GM18951 (cell line): ENCODE results near the gene HS6ST2.

ENCODE experiments used
- POLR2A ChIP-seq: IDR thresholded peaks from 4 replicates; pipeline ENCODE4 v1.6.1; 2011; ENCODE audit warnings: mild to moderate bottlenecking; ENCODE audit not compliant: insufficient read length, insufficient read depth; ENCODE audit errors: extremely low read depth
- in situ Hi-C: fragments of 300-500 bp; cut with MboI; formaldehyde crosslinking; loops from one replicate; pipeline ENCODE4 v1.12.0; 2022; ENCODE audit warnings: low sequenced_read_pairs, mixed read lengths, inconsistent platforms; ENCODE audit not compliant: unreplicated experiment

The HS6ST2 gene

DNA sequence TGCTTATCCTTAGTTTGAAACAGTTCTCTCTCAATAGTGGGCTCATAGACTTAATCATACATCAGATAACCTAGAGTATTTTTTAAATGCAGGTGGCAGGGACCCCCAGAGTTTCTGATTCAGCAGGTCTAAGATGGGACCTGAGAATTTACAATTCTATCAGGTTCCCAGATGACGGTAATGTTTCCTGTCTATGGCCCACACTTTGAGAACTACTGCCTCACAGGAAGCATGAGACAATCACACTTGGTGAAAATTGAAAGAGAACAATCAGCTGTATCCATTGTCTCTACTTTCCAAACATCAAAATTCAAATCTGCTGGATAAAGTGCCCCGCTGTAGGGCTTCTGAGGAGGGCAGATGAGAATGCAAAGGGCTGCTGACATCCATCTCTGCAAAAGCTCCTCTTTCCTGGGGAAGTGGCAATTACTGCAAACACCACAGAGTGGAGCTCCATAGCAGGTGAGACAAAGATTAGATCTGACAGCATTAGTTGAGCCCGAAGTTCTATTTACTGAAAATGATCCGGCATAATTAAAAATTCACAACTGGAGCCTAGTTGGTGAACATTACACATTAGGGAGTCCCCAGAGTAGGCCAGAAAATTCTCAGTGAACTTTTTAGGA lies 281.8 kb downstream of the HS6ST2 start:
- no peak for TF ChIP-seq POLR2A
- in situ Hi-C loops, result no loop called here

DNA sequence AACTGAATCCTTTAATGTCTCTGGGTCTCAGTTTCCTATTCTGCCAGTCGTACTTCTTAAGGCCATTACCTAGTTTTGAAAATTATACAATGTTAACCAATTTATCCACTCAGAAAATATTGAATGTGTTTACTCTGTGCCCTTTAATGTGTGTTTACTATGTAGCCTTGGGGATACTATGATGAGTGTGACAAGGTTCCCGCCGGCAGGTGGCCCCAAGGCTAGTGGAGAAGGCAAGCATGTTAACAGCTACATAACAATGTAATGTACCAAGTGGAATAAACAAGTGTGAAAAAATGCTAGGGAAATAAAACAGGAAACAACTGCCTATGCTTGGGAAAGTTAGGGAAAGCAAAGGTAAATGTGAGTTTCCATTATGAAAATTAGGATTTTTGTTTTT lies 282.3 kb downstream of the HS6ST2 start:
- no peak for TF ChIP-seq POLR2A
- in situ Hi-C loops, result no loop called here

DNA sequence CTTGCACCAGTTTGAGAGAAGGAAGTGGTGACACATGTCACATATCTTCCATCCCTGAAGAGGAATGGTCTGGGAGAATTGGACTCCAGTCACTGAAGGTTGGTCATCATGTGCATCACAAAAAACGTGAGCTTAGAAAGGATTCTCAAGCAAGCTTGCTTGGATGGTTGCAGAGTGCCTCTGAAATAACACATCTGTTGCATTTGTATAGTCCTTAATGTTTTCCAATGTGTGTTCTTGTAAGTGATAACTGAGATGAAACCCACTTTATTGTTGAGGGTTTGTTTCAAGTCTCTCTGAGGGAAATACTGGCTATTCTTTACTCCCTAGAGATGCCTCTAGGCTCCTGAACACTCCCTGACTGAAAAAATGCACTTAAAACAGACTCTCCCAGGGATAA lies 285.1 kb downstream of the HS6ST2 start:
- in situ Hi-C loops, result no loop called here
- no peak for TF ChIP-seq POLR2A

DNA sequence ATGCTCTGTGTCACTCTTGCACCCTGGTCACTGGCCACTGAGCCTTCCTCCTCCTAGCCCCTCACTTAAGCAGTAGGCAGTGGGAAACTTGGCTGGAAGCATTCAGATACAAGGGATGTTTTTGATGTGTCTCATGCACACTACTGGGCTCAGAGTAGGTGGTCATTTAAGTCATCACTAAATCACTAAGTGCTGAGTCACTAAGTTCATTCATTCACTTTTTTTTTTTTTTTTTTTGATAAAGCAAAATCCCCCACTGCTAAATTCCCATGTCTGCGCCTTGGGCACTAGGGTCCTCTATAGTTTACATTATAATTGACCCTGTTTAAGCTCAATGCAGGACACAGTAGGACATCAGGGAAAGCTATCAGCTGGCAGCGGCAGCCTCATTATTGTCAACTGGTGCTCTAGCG lies 287.2 kb downstream of the HS6ST2 start:
- no peak for TF ChIP-seq POLR2A
- in situ Hi-C loops, result no loop called here

DNA sequence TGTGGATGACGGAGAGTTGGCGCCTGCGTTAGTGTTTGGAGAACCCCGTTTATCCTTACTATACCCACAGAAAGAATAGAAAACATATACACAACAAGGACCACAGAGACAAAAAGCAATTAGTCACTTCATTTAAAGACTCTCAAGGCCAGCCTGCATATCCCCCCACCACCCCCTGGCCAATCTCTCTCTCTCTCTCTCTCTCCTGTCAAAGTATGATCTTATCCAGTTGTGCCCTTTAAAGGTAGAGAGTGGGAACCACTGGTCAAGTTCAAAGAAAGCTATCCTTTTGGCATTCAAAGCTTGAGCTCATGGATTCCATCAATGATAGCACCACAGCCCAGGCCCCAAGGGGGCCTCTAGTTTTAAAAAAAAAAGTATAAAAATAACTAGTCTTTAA lies 289.3 kb downstream of the HS6ST2 start:
- in situ Hi-C loops, result no loop called here
- no peak for TF ChIP-seq POLR2A

DNA sequence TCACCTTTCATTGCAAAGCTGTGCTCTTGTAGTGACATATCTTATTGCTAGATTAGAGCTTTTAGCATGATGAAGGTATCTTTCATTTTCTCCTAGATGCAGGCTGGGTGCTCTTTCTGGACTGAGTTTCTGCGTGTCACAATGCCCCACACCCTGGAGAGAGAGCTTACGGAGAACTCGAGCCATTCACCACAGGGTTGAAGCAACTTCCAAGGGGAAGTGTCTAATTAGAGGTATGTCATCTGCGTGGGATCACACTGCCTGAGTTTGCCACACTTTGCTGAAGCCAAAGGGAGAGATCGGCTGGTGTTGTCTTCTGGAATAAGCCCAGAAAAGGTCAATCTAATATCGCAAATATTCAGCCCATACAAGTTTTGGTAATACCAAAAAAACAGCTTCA lies 290.3 kb downstream of the HS6ST2 start:
- no peak for TF ChIP-seq POLR2A
- in situ Hi-C loops, result no loop called here

DNA sequence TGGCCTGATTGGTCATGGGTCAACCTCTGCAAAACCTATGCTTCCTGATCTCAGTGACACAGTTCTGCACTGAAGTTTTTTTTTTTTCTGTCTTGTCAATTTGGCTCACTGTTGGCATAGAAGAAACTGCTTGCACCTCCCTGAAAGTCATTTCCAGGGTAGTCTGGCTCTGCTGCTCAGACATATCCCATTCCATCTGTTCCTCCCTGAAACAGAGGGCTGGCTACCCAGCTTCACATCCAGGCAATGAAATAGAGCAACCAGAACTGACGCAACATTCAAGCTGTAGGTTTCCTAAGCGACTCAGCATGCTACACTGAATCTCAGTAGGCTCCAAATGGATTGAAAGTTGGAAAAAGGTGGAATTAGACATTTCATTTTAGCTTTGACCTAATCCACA lies 292.8 kb downstream of the HS6ST2 start:
- TF ChIP-seq POLR2A, result no peak
- in situ Hi-C loops, result no loop called here

DNA sequence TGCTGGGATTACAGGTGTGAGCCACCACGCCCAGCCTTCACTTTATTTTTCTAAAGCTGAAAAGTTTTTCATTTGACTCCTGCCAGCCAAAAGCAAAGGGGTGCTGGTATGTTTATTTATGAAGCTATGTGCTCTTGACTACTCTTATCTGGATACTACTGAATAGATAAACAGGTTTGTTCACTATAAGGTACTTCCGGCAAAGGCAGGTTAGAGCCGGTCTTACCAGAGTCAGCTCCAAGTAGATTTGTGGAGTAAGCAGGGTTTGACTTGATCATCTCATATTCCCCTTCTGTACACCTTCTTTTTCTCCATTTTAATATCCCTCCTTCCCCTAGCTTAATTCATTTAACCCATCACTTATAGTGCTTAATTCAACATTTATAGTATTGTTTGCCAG lies 294.2 kb downstream of the HS6ST2 start:
- in situ Hi-C loops, result no loop called here
- TF ChIP-seq POLR2A, result no peak

DNA sequence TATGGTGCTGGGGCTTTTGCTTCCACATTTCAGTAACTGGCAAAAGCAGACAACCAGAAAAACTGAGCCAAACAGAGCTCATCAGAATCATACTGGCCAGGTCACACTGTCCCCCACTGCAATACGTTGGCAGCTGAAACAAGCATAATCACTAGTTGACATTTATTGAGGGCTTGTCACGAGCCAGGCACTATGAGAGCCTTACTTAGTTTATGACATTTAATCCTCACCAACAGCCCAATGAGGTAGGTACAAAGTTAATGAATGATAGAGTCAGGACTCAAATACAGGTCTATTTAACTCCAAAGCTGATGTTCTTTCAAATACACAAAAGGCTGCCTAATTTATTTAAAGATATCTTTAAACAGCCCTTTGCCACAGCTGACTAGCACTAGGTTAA lies 295.6 kb downstream of the HS6ST2 start:
- no peak for TF ChIP-seq POLR2A
- in situ Hi-C loops, result no loop called here

DNA sequence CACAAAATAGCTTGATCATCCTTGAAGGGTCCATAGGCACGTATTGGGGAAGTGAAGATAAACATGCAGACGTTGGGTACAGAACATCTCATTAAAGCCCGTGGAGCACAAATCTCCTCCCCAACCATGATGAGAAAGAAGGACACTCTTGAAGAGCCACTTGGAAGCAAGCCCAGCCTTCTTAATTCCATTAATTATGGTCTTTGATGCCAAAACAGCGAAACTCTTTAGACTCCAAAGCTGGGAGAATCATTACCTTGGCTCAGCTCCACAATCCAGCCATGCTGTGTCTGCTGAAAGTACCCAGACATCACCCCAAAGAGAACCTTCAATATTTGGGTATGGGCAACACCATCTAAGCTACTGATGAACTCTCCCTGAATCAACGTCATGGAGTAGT lies 300.6 kb downstream of the HS6ST2 start:
- in situ Hi-C loops, result no loop called here
- TF ChIP-seq POLR2A, result no peak

DNA sequence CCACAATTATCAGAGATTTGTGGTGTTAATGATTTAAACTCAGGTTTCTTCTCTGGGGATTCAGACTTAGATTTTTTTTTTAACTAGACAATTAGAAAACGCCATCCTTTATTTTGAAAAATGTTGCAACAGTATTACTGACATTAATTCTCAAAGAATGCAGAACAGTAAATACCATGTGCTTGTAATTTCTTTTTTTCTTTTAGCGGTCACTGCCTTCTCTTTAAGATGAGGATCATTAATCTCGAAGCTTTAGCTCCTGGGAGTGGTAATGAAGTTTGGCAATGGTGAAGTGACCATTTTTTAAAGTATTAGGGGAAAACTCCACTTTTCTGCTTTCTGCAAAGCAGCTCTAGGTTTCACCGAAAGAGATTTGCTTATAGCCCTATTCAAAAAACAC lies 305.6 kb downstream of the HS6ST2 start:
- no peak for TF ChIP-seq POLR2A
- in situ Hi-C loops, result no loop called here

DNA sequence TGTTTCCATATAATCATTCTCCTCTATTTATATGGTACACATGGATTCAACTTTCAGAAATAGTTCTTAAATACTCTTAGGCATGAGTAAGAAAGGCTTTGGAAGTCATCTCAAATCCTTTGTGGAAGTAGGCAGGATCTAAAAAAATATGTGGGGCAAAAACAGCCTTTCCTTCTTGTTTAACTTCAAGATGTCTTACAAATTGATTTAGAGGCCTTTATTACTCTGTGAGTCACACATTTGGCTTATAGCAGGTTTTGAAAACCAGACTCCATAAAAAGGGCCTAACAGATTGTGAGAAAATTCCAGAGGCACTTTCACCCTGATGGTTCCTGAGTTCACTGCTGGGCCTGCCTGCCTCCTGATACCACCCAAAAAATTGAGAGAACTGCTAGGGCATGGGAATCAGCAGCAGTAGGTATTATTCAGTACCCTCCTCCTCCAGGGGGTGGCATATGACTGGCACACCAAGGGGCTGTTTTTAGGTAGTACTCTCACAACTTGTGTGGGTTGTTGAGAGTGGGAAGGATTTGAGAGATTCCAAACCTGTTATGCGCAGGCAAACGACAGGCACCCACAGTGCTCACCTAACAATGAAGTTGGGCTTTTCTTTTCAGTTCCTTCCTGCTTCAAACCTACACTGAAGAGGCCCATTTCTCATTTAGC lies 306.9 kb downstream of the HS6ST2 start:
- TF ChIP-seq POLR2A, result no peak
- in situ Hi-C loops, result no loop called here

DNA sequence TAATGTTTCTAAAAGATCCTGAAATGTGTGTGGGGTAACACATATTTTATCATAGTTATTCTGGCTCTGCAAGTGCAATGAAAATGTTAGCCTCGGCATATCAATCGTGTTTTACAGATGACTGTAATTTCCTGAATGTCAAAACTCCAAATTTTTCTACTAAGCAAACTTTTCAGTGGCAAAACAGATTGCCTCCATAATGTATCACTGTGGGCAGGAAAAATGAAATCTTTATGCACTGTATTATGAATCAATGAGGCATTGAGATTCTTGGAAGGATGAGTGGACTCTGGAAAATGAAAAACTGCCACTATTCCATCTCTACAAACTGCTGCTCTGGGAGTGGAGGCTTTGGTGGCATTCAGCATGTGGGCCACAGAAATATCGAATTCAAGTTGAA lies 309.5 kb downstream of the HS6ST2 start:
- no peak for TF ChIP-seq POLR2A
- in situ Hi-C loops, result no loop called here

DNA sequence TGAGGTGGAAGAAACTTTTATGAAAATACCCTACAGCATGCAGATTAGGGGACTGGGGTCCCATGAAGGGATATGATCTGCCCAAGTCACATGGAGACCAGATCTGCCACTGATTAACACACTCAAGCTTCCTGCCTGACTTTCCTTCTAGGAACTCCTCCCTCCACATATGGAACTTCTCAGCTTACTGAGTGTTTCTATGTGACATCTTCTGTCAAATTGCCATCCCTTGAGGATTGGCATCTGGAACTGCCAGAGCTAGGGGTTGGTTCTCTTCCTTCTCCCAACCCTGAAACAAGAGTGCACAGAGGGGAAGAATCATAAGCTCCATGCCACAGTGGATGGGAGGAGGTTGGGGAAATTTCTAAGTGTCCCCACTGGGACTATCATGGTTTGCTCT lies 319.0 kb downstream of the HS6ST2 start:
- in situ Hi-C loops, result no loop called here

More for the DNA sequence above, 319.0 kb downstream of the HS6ST2 start:
- no peak for TF ChIP-seq POLR2A
